ENCODE data around the gene ANKRD35. TPM values are rescaled to one million over a fixed set of nuclear protein-coding genes. Genes with fewer than 3 reads are reported as not detected.

Gene ANKRD35
- total and polyA plus RNA-seq, 10 of the 15 experiments (the other 5 are each of a cell fraction or from before 2014, with no cell fraction given), result 0.01 to 0.08 TPM; not detected in 8

- TF ChIP-seq CEBPZ (IDR thresholded peaks at IDR 0.05; ENCODE audit: low read depth, low read length) (no peak), LARP7 (IDR thresholded peaks at IDR 0.05) (peak; percentile 59; the same call in 1 of the 2 replicates), NRF1 (conservative IDR thresholded peaks at IDR 0.05; ENCODE audit: low read depth, low read length) (no peak), SMAD5 (IDR thresholded peaks at IDR 0.05; ENCODE audit: low read depth) (no peak), RAD21 (IDR thresholded peaks at IDR 0.05; ENCODE audit: insufficient read depth, low read depth, low read length) (peak; percentile 44), RELB (IDR thresholded peaks at IDR 0.05; ENCODE audit: low read depth) (no peak), CHD1 (IDR thresholded peaks at IDR 0.05; ENCODE audit: low read depth, low read length) (no peak), RUNX3 (IDR thresholded peaks at IDR 0.05; ENCODE audit: low read length) (no peak), NKRF (conservative IDR thresholded peaks at IDR 0.05) (0 out of 2 replicates have a peak, but pooled peaks have one; percentile 38), SMARCA5 (IDR thresholded peaks at IDR 0.05) (peak; percentile 94), RAD51 (IDR thresholded peaks at IDR 0.05) (no peak), CREM (IDR thresholded peaks at IDR 0.05; ENCODE audit: low read depth) (no peak; the same call in 1 of the 2 replicates), ZZZ3 (IDR thresholded peaks at IDR 0.05; ENCODE audit: control insufficient read depth, insufficient read length, low read depth) (no peak), CREB1 (IDR thresholded peaks at IDR 0.05; ENCODE audit: low read depth) (0 out of 2 replicates have a peak, but pooled peaks have one; percentile 3), BCL11A (IDR thresholded peaks at IDR 0.05; ENCODE audit: low read depth, low read length) (no peak), KAT2A (conservative IDR thresholded peaks at IDR 0.05; ENCODE audit: control insufficient read depth, low read depth, low read length) (no peak), IKZF1 (conservative IDR thresholded peaks at IDR 0.05) (no peak; the same call in none of the 2 replicates), RELA (IDR thresholded peaks at IDR 0.05; ENCODE audit: borderline replicate concordance, partially characterized antibody) (peak; percentile 8), SPI1 (IDR thresholded peaks at IDR 0.05; ENCODE audit: borderline replicate concordance, insufficient read depth, low read depth, low read length) (no peak), CHD4 (IDR thresholded peaks at IDR 0.05) (no peak), MAX (IDR thresholded peaks at IDR 0.05; ENCODE audit: low read depth, low read length) (peak; percentile 11; the same call in 1 of the 2 replicates), TCF3 (IDR thresholded peaks at IDR 0.05; ENCODE audit: borderline replicate concordance, insufficient read depth, low read depth, low read length) (peak; percentile 40; the same call in 1 of the 2 replicates), TCF12 (IDR thresholded peaks at IDR 0.05; ENCODE audit: low read depth, low read length) (peak; percentile 67), NBN (IDR thresholded peaks at IDR 0.05) (0 out of 2 replicates have a peak, but pooled peaks have one; percentile 42), SREBF2 (IDR thresholded peaks at IDR 0.05; ENCODE audit: low read length) (no peak), YY1 (IDR thresholded peaks at IDR 0.05; ENCODE audit: low read depth, low read length) (peak; percentile 92)
Measured at GRCh38 chr1:145845514-145846161, 40.0 kb downstream of the ANKRD35 start, which contains the start of gene NUDT17 (continued).

Measured in GM12878 (cell line).